Measurements from ENCODE around the gene FBXW5. TPM values are rescaled to one million over a fixed set of nuclear protein-coding genes. Genes with fewer than 3 reads are reported as not detected.

FBXW5 gene
- total RNA-seq, 1 experiment from 2014 or later, result 88.0 TPM

- ChIA-PET CTCF (no interaction called here), RAD21 (ENCODE audit: low non-redundant PET in 1 of 2, low total read pairs in 2 of 2, uncharacterized antibody in 2 of 2, unreplicated experiment in 2 of 2) (no interaction called here)
These were observed 3.1 kb downstream of the FBXW5 start for GRCh38 chr9:136941231-136942111.

GRCh38 chr9:136940526-136941230 lies 3.9 kb downstream of the FBXW5 start:
- DNase-seq (ENCODE audit: low read depth, low spot score) (no peak), ATAC-seq (no peak)
- Histone ChIP-seq H3K4me2 (ENCODE audit: low read length) (no peak overlapping the region), H2AFZ (ENCODE audit: low read depth, low read length, poor library complexity, severe bottlenecking) (no peak overlapping the region), H3K9me3 (ENCODE audit: control insufficient read depth in 1 of 2, insufficient read depth in 1 of 2, low read depth in 1 of 2, low read length in 2 of 2) (no peaks in the 10 kb centered on the region), H3K36me3 (ENCODE audit: control insufficient read depth in 1 of 2, insufficient read depth in 2 of 2, low read length in 2 of 2) (peaks cover 12 to 15% of the 10 kb centered on the region in 2 experiments; a peak in 3 of 4 replicates), H3K27ac (ENCODE audit: low read depth, low read length) (no peak overlapping the region), H3K9me2 (ENCODE audit: insufficient read depth) (no peaks in the 10 kb centered on the region), H3K4me3 (replicated peaks in 1 of 2; ENCODE audit: low read depth in 1 of 2, low read length in 2 of 2) (no peak overlapping the region), H3K9ac (ENCODE audit: low read length) (no peak overlapping the region), H3K4me1 (ENCODE audit: control insufficient read depth in 1 of 2, insufficient read depth in 2 of 2, low read length in 2 of 2) (peaks cover 9 to 17% of the 10 kb centered on the region in 2 experiments; a peak in 3 of 4 replicates), H3K79me2 (ENCODE audit: insufficient read depth, low read length) (peaks cover 20% of the 10 kb centered on the region), H3K27me3 (ENCODE audit: insufficient read depth, low read length) (no peaks in the 10 kb centered on the region), H4K20me1 (ENCODE audit: insufficient read depth) (no peaks in the 10 kb centered on the region)
- no TSS peak for BruUV-seq (replicated peaks)
- intact Hi-C loops (cut with micrococcal nuclease), result loop anchor here (5.0 to 10.0 kb wide), 2 partner anchors 96 to 153 kb away; partner anchors contain the start of genes AJM1 and PHPT1
- RAD21 ChIA-PET (ENCODE audit: low non-redundant PET in 1 of 2, low total read pairs in 2 of 2, uncharacterized antibody in 2 of 2, unreplicated experiment in 2 of 2), result no interaction called here
- CTCF ChIA-PET, result no interaction called here
- POLR2A ChIA-PET, result no interaction called here
- no peak for TF ChIP-seq SIN3A (IDR thresholded peaks at IDR 0.05; ENCODE audit: low read depth)
- TF ChIP-seq POLR2A (IDR thresholded peaks at IDR 0.05; ENCODE audit: borderline replicate concordance, extremely low read depth, insufficient read depth, insufficient read length), result no peak
- TF ChIP-seq EZH2phosphoT487 (IDR thresholded peaks at IDR 0.05; ENCODE audit: borderline replicate concordance), result no peak

More at GRCh38 chr9:136941231-136942111, 3.1 kb downstream of the FBXW5 start:
- no peak for ATAC-seq
- no peak overlapping the region; the same call in 1 of the 2 replicates for H3K27ac ChIP-seq (ENCODE audit: low read depth, low read length)
- no TSS peak for BruUV-seq (replicated peaks)
- H4K20me1 ChIP-seq (ENCODE audit: insufficient read depth), result no peaks in the 10 kb centered on the region
- H3K9me2 ChIP-seq (ENCODE audit: insufficient read depth), result no peaks in the 10 kb centered on the region
- no peak for DNase-seq (ENCODE audit: low read depth, low spot score)
- no peaks in the 10 kb centered on the region for H3K9me3 ChIP-seq (ENCODE audit: control insufficient read depth in 1 of 2, insufficient read depth in 1 of 2, low read depth in 1 of 2, low read length in 2 of 2)
- H2AFZ ChIP-seq (ENCODE audit: low read depth, low read length, poor library complexity, severe bottlenecking), result no peak overlapping the region
- POLR2A ChIA-PET, result no interaction called here
- H3K9ac ChIP-seq (ENCODE audit: low read length), result no peak overlapping the region
- H3K4me3 ChIP-seq (replicated peaks in 1 of 2; ENCODE audit: low read depth in 1 of 2, low read length in 2 of 2), result no peak overlapping the region
- H3K4me1 ChIP-seq (ENCODE audit: control insufficient read depth in 1 of 2, insufficient read depth in 2 of 2, low read length in 2 of 2), result peaks cover 9 to 17% of the 10 kb centered on the region in 2 experiments; a peak in 3 of 4 replicates
- no peak for TF ChIP-seq EZH2 (IDR thresholded peaks at IDR 0.05)
- TF ChIP-seq RAD21 (IDR thresholded peaks at IDR 0.05; ENCODE audit: low read depth), result no peak
- TF ChIP-seq CEBPB (IDR thresholded peaks at IDR 0.05; ENCODE audit: low read depth), result no peak
- TF ChIP-seq YY1 (IDR thresholded peaks at IDR 0.05; ENCODE audit: extremely low read depth, insufficient replicate concordance, low read depth, low read length), result no peak
- no peak for TF ChIP-seq ATF3 (IDR thresholded peaks at IDR 0.05)
- no peak for TF ChIP-seq ZFX (IDR thresholded peaks at IDR 0.05)
- no peak for TF ChIP-seq SRF (IDR thresholded peaks at IDR 0.05; ENCODE audit: low read depth)
- peaks cover 20% of the 10 kb centered on the region for H3K79me2 ChIP-seq (ENCODE audit: insufficient read depth, low read length)
- peaks cover 12 to 15% of the 10 kb centered on the region in 2 experiments; a peak in 3 of 4 replicates for H3K36me3 ChIP-seq (ENCODE audit: control insufficient read depth in 1 of 2, insufficient read depth in 2 of 2, low read length in 2 of 2)
- H3K27me3 ChIP-seq (ENCODE audit: insufficient read depth, low read length), result no peaks in the 10 kb centered on the region
- intact Hi-C loops (cut with micrococcal nuclease), result loop anchor here (5.0 to 10.0 kb wide), 2 partner anchors 97 to 154 kb away; partner anchors contain the start of genes AJM1 and PHPT1
- H3K4me2 ChIP-seq (ENCODE audit: low read length), result no peak overlapping the region

Measured in HCT116 (cell line).